GM12865 (cell line): ENCODE data around the gene HNF1B.
A peak's percentile ranks its signal among the peaks of the same experiment; 100 is the strongest.
"Not testable (repeated sequence)": the region's sequence is repeated elsewhere in the genome, so short reads cannot be mapped to it uniquely, and the experiment has no call there.

Experiments
- DNase-seq: peaks from one replicate; pipeline ENCODE4 v3.0.0; 2010; ENCODE audit warnings: low read depth
- H3K4me3 ChIP-seq: 2 replicates; pipeline ENCODE4 v1.5.1; 2011; ENCODE audit warnings: mild to moderate bottlenecking, low read depth, low read length, control low read depth
- TF ChIP-seq, protein P1 (sequence below): IDR thresholded peaks from 2 replicates; pipeline ENCODE4 v1.5.1; 2011; ENCODE audit warnings: low read length, control low read depth, low read depth, inconsistent platforms; ENCODE audit not compliant: insufficient read depth; ENCODE audit errors: missing control alignments

HNF1B gene

DNA sequence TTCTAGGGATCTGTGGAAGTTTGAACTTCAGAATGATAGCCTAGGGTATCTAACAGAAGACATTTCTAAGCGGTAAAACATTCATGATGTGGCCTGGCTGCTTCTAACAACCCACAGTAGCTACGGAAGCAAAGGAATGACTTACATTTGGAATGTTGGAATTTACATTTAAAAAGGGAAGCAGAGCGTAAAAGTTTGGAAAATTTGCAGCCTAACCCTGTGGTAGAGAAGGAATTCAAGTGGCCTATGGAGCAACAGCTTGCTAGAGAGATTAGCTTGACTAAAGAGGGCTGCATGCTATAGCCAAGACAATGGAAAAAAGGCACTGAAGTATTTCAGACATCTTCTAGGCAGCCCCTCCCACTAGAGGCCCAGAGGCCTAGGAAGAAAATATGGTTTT, 50.1 kb downstream of the HNF1B start:
- TF ChIP-seq, protein P1, sequence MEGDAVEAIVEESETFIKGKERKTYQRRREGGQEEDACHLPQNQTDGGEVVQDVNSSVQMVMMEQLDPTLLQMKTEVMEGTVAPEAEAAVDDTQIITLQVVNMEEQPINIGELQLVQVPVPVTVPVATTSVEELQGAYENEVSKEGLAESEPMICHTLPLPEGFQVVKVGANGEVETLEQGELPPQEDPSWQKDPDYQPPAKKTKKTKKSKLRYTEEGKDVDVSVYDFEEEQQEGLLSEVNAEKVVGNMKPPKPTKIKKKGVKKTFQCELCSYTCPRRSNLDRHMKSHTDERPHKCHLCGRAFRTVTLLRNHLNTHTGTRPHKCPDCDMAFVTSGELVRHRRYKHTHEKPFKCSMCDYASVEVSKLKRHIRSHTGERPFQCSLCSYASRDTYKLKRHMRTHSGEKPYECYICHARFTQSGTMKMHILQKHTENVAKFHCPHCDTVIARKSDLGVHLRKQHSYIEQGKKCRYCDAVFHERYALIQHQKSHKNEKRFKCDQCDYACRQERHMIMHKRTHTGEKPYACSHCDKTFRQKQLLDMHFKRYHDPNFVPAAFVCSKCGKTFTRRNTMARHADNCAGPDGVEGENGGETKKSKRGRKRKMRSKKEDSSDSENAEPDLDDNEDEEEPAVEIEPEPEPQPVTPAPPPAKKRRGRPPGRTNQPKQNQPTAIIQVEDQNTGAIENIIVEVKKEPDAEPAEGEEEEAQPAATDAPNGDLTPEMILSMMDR, result no peak
- DNase-seq, result no peak
- no peak overlapping the region for H3K4me3 ChIP-seq

DNA sequence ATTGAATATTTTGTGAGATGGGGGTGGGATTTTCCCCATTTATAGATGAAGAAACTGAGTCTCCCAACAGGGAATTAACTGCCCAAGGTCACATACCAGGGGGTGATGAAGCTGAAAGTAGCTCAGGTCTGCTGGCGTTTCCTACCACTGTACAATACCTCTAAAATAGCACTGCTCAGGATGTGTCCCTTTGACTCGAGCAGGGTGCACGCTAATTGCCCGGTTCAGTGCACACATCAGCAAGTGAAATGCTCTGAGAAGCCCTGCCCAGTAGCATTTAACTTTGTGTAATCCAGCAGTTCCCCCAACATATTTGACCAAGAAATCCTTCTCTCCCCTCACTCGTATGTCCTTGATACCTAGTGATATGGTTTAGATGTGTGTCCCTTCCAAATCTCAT, 51.5 kb downstream of the HNF1B start:
- TF ChIP-seq, protein P1, result no peak
- H3K4me3 ChIP-seq, result no peak overlapping the region
- DNase-seq, result peak; percentile 66

DNA sequence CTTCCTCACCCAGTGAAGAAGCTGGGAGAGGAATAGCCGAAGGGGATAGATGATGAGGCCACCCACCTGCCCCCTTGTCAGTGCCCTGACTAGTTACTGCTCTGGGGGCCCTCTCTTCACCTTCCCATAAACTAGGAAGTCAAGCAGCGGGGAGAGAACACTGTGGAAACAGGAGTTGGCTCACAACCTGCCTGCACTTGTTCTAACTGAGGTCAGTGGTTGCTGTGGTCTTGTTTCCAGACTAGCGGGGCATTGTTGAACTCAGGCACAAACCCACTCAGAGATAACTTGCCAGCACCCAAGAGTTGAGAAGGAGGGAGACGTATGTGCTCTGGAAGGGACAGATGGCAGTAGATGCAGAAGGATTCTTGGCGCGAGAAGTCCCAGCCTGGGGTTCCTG, 53.1 kb downstream of the HNF1B start:
- H3K4me3 ChIP-seq, result no peak overlapping the region
- TF ChIP-seq, protein P1, result no peak
- DNase-seq, result peak; percentile 24

DNA sequence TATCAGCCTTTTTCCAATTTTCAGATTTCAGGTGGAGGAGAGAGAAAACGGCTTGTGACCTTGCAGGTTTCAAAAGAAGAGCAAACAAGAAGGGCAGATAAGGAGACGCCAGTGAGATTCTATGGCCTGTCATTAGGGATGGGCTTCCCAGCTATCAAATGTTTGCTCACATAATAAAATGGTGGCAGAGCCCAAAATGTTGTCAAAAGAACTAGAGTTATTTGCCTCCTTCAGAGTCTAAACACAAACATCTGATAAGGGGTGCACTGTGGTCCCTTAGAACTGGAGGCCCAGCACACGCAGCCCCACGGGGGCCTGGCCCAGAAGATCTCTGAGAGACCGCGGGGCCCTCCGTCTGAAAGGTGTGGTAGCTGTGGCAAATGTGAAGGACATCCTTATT, 55.5 kb downstream of the HNF1B start:
- no peak for DNase-seq
- TF ChIP-seq, protein P1, result no peak
- no peak overlapping the region for H3K4me3 ChIP-seq

DNA sequence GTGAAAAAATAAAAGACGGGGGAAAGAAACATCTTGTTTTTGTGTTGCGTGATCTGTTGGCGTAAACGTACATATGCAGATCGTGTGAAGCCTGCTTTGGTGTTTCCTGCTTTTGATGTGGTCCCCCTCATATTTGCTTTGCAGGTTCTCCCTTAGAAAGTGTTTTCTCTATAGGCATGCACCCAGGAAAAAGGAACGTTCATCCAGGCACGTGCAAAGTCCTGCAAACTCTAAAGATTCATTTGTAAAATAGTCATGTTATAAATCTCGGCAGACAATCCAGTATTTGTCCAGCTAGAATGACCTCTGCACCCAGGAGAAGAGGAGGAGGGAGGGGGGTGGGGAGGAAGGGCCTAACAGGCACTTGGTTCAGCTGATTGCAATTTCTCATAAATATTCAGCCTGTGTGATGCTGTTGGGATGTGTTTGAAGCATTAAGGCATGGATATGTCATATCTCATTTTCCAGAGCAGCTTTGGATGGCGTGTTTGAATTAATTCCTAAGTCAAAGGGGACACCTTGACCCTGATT, 61.3 kb downstream of the HNF1B start:
- no peak overlapping the region for H3K4me3 ChIP-seq
- TF ChIP-seq, protein P1, result no peak

DNA sequence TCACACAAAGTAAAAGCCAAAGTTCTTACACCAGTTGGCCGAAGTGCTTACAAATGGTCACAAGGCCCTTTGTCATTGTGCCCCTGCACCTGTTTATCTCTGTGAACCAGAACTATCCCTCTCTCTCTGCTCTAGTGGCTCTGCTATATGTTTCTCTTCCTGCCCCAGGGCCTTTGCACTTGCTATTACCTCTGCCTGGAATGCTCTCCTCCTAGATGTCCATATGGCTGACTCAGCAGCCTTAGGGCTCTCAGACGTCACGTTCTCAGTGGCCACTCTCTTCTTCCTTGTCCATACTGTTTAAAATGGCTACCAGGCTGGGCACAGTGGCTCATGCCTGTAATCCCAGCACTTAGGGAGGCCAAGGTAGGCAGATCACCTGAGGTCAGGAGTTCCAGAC, 62.9 kb downstream of the HNF1B start:
- TF ChIP-seq, protein P1, result no peak
- no peak for DNase-seq
- no peak overlapping the region for H3K4me3 ChIP-seq

More for the DNA sequence above, 61.3 kb downstream of the HNF1B start:
- DNase-seq, result no peak

DNA sequence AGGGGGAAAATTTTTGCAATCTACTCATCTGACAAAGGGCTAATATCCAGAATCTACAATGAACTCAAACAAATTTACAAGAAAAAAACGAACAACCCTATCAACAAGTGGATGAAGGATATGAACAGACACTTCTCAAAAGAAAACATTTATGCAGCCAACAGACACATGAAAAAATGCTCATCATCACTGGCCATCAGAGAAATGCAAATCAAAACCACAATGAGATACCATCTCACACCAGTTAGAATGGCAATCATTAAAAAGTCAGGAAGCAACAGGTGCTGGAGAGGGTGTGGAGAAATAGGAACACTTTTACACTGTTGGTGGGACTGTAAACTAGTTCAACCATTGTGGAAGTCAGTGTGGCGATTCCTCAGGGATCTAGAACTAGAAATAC, 64.9 kb downstream of the HNF1B start:
- not testable (repeated sequence) for DNase-seq, H3K4me3 ChIP-seq
